ENCODE results near the gene COP1. TPM values are rescaled to one million over a fixed set of nuclear protein-coding genes. Genes with fewer than 3 reads are reported as not detected.

Gene COP1
- total RNA-seq, 4 donors from 2014 or later, result 53.4 to 85.5 (median 68.4) TPM

DNA sequence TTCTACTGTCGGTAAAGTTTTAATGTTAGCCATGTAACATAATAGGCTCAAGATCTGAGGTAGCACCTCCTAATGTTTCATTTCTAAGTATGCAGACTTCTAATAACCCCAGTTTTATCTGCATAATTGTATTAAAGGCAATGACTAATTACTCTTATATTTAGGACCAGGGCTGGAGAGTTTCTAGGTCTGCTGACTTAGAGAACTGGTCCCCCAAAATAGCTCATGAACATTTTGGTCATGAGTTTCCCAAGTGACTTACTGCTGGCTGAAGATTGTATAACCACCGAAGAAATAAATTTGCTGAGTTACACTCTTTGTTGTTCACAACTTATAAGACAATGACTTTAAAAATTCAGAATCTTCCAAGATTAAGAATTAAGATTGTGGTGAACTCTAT lies 265.9 kb downstream of the COP1 start:
- Histone ChIP-seq H3K36me3 (no peaks in the 10 kb centered on the region), H3K27ac (no peak overlapping the region), H3K4me1 (no peaks in the 10 kb centered on the region), H3K9me3 (no peaks in the 10 kb centered on the region), H3K27me3 (no peaks in the 10 kb centered on the region), H3K4me3 (no peak overlapping the region)
- TF ChIP-seq POLR2A (IDR thresholded peaks at IDR 0.05) (no peak), CTCF (IDR thresholded peaks at IDR 0.05) (no peak)
- DNase-seq, result no peak
- intact Hi-C loops (cut with DNase I; ENCODE audit: low total_unique reads), result no loop called here

- Histone ChIP-seq H3K4me1 (no peaks in the 10 kb centered on the region), H3K36me3 (no peaks in the 10 kb centered on the region), H3K4me3 (no peak overlapping the region), H3K27me3 (no peaks in the 10 kb centered on the region), H3K27ac (no peak overlapping the region), H3K9me3 (no peaks in the 10 kb centered on the region)
- TF ChIP-seq CTCF (IDR thresholded peaks at IDR 0.05), result no peak
- intact Hi-C loops (cut with DNase I; ENCODE audit: low total_unique reads), result no loop called here
- DNase-seq, result no peak
These were observed 270.4 kb downstream of the COP1 start for GRCh38 chr1:175936736-175937135.

DNA sequence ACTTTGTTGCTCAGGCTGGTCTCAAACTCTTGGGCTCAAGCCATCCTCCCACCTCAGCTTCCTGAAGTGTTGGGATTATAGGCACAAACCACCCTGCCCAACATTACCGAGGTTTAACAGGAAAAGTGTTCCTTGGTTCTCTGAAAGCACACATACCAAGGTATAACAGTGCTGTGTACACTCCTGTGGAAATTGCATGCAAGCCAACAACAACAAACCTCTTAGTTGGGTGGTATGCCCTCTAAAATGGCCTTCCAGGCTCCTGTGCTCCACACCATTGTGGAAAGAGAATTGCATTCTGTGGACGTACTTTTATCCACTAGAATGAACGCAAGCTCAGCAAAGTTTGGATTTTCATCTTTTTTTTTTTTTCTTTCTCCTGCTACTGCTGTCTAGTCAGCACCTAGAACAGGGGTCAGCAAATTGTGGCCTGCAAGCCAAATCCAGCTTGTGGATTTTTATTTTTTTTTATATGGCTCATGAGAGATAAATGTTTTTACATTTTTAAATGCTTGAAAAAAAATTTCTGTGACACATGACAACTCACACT lies 271.4 kb downstream of the COP1 start:
- H3K9me3 ChIP-seq, result no peaks in the 10 kb centered on the region
- no peak overlapping the region for H3K4me3 ChIP-seq
- H3K27ac ChIP-seq, result no peak overlapping the region
- no peaks in the 10 kb centered on the region for H3K27me3 ChIP-seq
- no peaks in the 10 kb centered on the region for H3K4me1 ChIP-seq
- H3K36me3 ChIP-seq, result no peaks in the 10 kb centered on the region
- TF ChIP-seq CTCF (IDR thresholded peaks at IDR 0.05) (no peak), POLR2A (IDR thresholded peaks at IDR 0.05) (no peak)
- intact Hi-C loops (cut with DNase I; ENCODE audit: low total_unique reads), result no loop called here
- DNase-seq, result no peak

DNA sequence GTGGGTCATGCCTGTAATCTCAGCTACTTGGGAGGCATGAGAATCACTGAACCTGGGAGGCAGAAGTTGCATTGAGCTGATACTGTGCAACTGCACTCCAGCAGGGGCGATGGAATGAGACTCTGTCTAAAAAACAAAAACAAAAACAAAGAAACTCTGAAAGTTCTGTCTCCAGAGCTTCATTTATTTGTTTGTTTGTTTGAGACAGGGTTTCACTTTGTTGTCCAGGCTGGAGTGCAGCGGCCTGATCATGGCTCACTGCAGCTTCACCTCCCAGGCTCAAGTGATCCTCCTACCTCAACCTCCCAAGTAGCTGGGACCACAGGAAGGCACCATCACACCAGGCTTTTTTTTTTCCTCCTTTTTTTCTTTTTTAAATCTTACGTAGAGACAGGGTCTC lies 271.9 kb downstream of the COP1 start:
- intact Hi-C loops (cut with DNase I; ENCODE audit: low total_unique reads), result no loop called here
- Histone ChIP-seq H3K27me3 (no peaks in the 10 kb centered on the region), H3K4me3 (no peak overlapping the region), H3K4me1 (no peaks in the 10 kb centered on the region), H3K9me3 (no peaks in the 10 kb centered on the region), H3K27ac (no peak overlapping the region), H3K36me3 (no peaks in the 10 kb centered on the region)
- DNase-seq, result no peak
- TF ChIP-seq CTCF (IDR thresholded peaks at IDR 0.05) (no peak), POLR2A (IDR thresholded peaks at IDR 0.05) (no peak)

GRCh38 chr1:175933801-175934200 lies 273.3 kb downstream of the COP1 start:
- DNase-seq, result no peak
- Histone ChIP-seq H3K27me3 (no peaks in the 10 kb centered on the region), H3K36me3 (no peaks in the 10 kb centered on the region), H3K4me3 (no peak overlapping the region), H3K27ac (no peak overlapping the region), H3K9me3 (peaks cover 0 to 3% of the 10 kb centered on the region in 2 donors), H3K4me1 (no peaks in the 10 kb centered on the region)
- TF ChIP-seq CTCF (IDR thresholded peaks at IDR 0.05) (no peak), POLR2A (IDR thresholded peaks at IDR 0.05) (no peak)
- intact Hi-C loops (cut with DNase I; ENCODE audit: low total_unique reads), result no loop called here

Measured in uterus (tissue), 4 donors.